Mononuclear cell (primary cell): ENCODE measurements around the gene SLC38A8. TPM values are rescaled to one million over a fixed set of nuclear protein-coding genes. Genes with fewer than 3 reads are reported as not detected.

Experiments
- H3K27me3 ChIP-seq: 2 replicates; pipeline ENCODE4 v1.6.0; 2011; ENCODE audit warnings: low read length, control low read depth; ENCODE audit not compliant: insufficient read depth
- H3K4me1 ChIP-seq: 2 replicates; pipeline ENCODE4 v1.5.1; 2011; ENCODE audit warnings: mild to moderate bottlenecking, low read length, control low read depth; ENCODE audit not compliant: insufficient read depth
- H3K4me3 ChIP-seq: 2 replicates; pipeline ENCODE4 v1.5.1; 2011; ENCODE audit warnings: mild to moderate bottlenecking, low read length, moderate library complexity
- H3K9me3 ChIP-seq: 2 replicates; pipeline ENCODE4 v1.5.1; 2011; ENCODE audit warnings: low read depth, mild to moderate bottlenecking, control low read depth, low read length
- total RNA-seq: library from RNA; depleted of rRNA; stranded (reverse); fragments of >200 nt; gene quantifications from one replicate; pipeline ENCODE4 v1.2.3, GENCODE V29; 2012

The SLC38A8 gene
- total RNA-seq, 1 donor, result not detected

DNA sequence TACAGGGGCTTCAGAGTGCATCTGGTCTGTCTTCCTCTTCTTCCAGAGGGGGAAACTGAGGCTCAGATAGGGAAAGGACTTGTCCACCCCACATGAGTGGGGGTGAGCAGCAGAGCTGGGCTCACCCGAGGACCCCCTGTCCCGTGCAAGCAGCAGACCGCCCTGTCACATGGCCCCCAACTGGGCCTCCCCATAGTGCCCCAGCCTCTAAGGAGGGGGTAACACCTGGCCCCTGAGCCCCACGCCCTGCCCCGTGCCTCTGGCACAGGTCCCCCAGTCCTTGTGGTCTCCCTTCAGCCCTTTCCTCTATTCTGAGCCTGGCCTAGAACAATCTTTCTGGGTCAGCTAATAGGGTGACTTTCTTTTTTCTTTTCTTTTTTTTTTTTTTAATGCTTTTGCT lies 81.0 kb downstream of the SLC38A8 start:
- H3K27me3 ChIP-seq, result no peaks in the 10 kb centered on the region
- H3K9me3 ChIP-seq, result no peaks in the 10 kb centered on the region
- H3K4me3 ChIP-seq, result no peak overlapping the region
- H3K4me1 ChIP-seq, result no peaks in the 10 kb centered on the region

DNA sequence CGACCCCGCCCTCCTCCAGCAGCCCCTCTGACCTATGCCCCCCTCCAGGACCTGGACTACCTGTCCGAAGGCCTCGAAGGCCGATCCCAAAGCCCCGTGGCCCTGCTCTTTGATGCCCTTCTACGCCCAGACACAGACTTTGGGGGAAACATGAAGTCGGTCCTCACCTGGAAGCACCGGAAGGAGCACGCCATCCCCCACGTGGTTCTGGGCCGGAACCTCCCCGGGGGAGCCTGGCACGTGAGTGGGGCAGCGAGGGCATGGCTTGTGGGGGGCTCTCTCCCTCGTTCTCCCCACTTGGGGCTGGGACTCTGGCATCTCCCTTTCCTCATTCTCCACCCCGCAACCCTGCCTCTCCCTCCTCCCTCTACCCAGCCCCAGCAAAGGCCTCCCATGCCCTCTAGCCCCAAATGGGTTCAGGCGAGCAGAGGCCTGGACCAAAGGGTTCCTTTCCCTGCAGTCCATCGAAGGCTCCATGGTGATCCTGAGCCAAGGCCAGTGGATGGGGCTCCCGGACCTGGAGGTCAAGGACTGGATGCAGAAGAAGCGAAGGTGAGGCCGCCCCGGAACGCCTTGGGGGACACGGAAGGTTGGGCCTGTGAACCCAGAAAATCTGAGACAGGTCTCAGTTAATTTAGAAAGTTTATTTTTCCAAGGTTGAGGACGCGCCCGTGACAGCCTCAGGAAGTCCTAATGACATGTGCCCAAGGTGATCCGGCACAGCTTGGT lies 81.9 kb downstream of the SLC38A8 start:
- Histone ChIP-seq H3K27me3 (no peaks in the 10 kb centered on the region), H3K4me1 (no peaks in the 10 kb centered on the region), H3K4me3 (no peak overlapping the region), H3K9me3 (no peaks in the 10 kb centered on the region)

Other genes with a start within 250 kb of the SLC38A8 start
- gene HSBP1, start 234.8 kb downstream of the SLC38A8 start, total RNA-seq, result 14.4 TPM
- 2.9 TPM for gene MLYCD, start 143.7 kb downstream of the SLC38A8 start, total RNA-seq
- gene OSGIN1, start 89.6 kb downstream of the SLC38A8 start, total RNA-seq, result 4.1 TPM
- not detected for gene NECAB2, start 74.6 kb downstream of the SLC38A8 start, total RNA-seq
- gene MBTPS1, start 74.1 kb upstream of the SLC38A8 start, total RNA-seq, result 89.3 TPM
- 12.0 TPM for gene HSDL1, start 102.4 kb upstream of the SLC38A8 start, total RNA-seq
- gene DNAAF1, start 102.5 kb upstream of the SLC38A8 start, total RNA-seq, result 25.3 TPM
- 21.3 TPM for gene TAF1C, start 144.3 kb upstream of the SLC38A8 start, total RNA-seq
- not detected for gene ADAD2, start 148.4 kb upstream of the SLC38A8 start, total RNA-seq
- not detected for gene KCNG4, start 197.2 kb upstream of the SLC38A8 start, total RNA-seq